ENCODE results near the gene APBB2.

DNA sequence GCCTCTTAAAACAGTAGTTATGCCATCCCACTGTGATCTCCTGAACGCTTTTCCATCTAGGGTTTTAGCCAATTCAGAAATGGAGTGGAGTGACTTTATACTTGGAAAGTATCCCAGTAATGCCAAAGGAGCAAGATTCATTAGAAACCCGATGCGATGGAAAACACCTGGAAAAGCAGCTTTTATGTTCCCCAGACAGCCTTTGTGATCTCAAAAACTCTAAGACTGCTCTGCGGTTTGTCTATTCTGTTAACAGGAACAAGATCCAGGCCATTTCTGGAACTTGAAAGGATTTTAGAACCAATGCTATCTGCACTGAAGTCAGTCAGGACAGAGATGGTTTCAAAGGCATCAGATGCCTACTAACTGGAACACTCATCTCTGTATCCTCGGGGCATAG is 145.1 kb downstream of the APBB2 start:
- TF ChIP-seq POLR2A (IDR thresholded peaks at IDR 0.05): no peak
- TF ChIP-seq, protein P1, sequence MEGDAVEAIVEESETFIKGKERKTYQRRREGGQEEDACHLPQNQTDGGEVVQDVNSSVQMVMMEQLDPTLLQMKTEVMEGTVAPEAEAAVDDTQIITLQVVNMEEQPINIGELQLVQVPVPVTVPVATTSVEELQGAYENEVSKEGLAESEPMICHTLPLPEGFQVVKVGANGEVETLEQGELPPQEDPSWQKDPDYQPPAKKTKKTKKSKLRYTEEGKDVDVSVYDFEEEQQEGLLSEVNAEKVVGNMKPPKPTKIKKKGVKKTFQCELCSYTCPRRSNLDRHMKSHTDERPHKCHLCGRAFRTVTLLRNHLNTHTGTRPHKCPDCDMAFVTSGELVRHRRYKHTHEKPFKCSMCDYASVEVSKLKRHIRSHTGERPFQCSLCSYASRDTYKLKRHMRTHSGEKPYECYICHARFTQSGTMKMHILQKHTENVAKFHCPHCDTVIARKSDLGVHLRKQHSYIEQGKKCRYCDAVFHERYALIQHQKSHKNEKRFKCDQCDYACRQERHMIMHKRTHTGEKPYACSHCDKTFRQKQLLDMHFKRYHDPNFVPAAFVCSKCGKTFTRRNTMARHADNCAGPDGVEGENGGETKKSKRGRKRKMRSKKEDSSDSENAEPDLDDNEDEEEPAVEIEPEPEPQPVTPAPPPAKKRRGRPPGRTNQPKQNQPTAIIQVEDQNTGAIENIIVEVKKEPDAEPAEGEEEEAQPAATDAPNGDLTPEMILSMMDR (IDR thresholded peaks at IDR 0.05): no peak
